NCI-H187 (cell line): ENCODE data around the gene CMTM8.

Experiments
- DNase-seq, 2 experiments: peaks; one replicate each; lab custom pipeline; 2025; lab: John Stamatoyannopoulos, UW

Gene CMTM8

DNA sequence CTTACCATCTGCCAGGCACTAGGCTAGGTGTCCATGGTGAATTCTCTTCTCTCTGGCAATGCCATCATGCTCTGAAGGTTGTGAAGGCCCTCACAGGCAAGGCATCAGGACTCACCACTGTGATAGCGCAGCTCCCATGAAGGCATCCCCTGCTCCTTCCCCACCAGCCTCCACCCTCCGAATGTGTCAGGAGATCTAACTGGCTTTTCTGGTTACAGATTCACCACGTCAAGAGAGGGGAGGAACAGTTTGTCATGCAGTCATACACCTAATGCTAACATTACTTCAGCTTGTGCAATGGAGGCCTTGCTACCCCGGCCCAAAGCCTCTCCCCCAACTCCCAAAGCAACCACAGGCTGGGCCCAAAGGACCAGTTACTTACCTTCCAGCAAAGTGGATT lies 8.9 kb upstream of the CMTM8 start:
- no peak for DNase-seq

DNA sequence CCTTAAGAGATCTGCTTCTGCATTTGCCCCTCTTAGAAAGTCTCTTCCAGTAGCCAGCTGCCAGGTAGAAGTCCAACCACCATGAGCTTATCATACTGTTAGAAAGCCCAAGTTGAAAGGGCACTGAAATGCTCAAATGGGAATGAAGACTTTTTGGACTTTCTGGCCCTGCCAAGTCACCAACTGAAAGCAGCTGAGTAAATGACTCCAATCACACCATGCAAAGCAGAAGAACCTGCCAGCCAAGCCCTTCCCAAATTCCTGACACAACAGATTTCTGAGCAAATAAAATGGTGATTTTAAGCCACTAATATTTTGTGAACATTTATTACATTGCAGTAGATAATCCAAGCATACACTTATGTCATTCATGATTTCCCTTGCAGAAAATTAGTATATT lies 2.1 kb upstream of the CMTM8 start:
- no peak for DNase-seq

DNA sequence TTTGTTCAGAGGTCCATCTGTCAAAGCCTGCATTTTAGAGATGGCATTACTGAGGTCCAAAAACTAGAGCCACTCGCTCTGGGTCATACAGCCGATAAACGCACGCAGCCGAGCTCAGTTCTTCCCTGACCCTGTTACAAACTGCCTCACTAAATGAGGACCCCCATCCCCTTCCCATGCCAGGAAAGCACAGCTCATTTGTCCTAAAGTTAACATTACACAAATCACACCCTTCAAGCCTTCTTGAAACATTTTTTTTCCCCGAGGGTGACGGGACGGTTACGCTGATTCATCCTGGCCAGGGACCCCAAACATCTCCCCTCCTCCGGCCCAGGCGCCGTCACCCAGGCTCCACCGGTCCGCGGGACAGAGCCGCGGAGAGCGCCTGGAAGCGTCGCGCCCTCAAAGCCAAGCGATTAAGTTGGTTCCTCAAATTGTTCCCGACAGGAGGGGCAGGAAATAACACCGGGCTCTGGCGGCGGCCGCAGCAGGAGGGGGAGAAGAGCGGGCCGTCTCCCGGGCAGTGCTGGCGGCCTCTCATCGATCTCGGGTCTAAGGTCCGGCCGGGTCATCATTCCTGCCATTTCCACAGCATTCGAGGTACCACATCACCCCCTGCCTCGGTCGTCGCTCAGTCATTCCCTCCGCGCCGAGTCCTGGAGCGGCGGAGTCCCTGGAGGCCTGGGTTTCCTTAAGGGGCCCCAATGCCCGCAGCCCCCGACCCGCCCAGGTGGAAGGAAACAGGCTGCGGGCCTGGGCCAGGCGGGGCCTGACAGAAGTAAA lies 619 bp upstream of the CMTM8 start:
- no peak for DNase-seq

DNA sequence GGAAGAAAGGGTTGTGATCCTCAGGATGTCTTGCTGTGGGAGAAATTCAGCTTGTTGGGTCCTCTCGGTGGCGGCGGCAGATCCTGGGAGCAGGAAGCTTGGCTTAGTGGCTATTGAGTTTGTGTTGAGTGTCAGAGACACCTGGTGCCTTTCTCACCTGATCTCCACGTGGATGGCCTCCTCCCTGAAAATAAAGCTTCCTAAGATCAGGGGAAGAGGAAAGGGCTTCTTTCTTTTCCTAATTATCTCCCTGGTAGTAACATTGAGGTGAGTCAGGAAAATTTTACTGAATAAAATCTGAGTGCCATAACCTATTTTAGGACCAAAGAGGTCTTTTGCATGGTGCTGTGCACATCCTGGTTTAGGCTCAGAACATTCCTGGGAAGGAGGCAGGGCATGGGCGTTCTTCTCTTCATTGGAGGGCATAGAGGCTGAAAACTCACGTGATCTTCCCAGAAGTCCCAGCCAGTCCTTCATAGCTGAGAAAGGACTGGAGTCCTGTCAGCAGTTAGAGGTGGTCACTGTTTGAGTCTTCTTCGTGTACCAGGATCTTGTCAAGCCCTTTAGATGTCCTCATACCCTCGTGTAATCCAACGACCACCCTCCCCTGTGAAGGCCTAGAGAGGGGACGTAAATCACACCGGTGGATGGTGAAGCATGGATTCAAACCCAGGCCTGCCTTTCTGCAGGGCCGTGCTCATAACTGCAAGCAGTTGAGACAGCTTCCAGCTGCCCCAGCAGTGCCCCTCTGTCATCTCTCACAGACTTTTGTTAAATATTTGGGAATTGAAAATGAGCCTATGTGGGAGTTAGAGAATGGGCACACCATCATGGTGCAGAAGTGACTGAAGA lies 1.1 kb downstream of the CMTM8 start:
- peak in 1 of 2 experiments; percentile 18 for DNase-seq

- DNase-seq, result no peak
These were observed 1.7 kb downstream of the CMTM8 start for GRCh38 chr3:32240159-32240545.

DNA sequence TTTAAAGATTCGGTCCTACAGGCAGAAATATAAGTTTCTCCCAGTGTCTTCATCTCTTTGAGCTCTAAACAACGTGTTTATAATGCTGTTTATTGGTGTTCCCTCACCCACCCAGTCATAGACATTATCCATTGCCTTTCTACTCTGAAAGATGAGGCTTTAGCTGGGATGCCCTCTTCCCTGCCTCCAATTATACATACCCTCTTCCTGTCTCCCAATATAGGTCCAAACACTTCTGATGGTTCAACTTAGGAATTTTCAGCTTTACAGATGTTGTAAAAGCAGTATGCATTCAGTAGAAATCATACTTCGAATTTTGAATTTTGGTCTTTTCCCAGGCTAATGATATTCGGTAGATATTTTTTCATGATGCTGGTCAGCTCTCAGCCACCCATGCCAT lies 2.6 kb downstream of the CMTM8 start:
- DNase-seq, result no peak

DNA sequence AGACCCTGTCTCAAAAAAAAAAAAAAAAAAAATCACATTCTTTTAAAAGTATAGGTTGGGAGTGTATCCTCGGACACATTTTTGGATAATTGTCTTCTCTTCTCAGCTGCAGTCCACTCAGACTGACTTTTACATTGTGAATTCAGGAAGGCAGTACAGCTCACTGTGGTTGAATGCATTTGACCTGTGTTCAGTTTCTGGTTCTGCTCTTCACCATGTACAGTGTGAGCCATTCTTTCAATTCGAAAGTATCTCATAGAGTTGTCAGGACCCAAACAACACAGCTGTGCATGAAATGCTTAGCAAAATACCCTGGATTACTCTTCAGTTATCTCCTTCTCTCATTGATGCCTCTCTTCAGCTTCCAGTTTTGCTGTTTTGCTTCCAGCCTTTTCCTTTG lies 5.0 kb downstream of the CMTM8 start:
- DNase-seq, result no peak

GRCh38 chr3:32245200-32245599 lies 6.7 kb downstream of the CMTM8 start:
- no peak for DNase-seq

- DNase-seq, result no peak
These were observed 7.7 kb downstream of the CMTM8 start for GRCh38 chr3:32246079-32246675.

- DNase-seq, result no peak
These were observed 10.8 kb downstream of the CMTM8 start for GRCh38 chr3:32249184-32249782.

- DNase-seq, result no peak
These were observed 15.8 kb downstream of the CMTM8 start for GRCh38 chr3:32254268-32254667.

GRCh38 chr3:32255345-32255744 lies 16.9 kb downstream of the CMTM8 start:
- no peak for DNase-seq

DNA sequence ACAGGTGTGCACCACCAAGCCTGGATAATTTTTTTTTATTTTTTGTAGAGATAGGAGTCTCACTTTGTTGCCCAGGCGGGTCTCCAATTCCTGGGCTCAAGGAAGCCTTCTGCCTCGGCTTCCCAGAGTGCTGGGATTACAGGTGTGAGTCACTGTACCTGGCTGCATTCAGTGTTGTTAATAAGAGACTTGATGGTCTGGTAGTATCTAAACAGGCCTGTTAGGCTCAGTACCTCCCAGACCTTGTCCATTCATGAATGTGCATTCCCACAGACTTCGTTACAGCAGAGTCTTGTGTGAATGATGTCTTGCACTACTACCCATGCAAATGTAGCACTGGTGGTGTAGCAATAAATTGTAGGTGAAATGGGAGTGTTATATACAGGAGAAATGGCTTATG lies 17.7 kb downstream of the CMTM8 start:
- no peak for DNase-seq

GRCh38 chr3:32257042-32257441 lies 18.6 kb downstream of the CMTM8 start:
- no peak for DNase-seq

DNA sequence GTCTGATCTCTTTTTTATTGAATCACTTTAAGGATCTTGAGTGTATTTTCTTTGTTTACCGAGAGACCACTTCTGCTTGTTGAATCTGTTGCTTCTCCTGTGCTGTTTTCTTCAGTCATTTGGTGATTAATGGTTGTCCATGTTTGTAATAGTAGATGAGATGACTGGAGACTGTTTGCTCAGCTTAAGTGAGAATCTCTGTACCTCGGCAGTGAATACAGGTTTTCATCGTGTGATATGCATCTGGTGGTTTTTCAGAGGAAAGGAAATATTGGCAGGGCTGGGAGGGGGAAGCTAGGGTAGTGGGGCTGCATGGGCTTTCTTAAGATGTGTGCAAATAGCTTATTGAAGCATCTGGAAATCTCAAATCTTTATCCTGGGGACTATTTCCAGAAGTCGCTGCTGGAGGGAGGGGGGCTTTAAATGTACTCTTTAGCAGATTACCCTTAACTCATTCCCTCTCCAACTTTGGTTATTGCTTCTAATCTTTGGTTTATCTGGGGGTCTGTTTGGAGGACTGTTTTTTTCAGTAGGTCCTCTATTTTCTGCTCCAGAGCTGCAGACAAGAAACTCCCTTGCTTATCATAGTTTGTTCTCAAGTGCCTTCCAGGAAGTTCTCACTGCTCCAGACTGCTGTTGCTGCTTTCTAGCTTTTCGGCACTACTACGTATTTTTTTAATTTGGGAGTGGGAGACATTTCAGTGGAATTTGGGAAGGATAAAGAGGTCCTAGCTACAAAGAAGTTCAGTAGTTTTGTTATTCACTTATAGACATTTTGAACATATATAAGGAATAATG lies 19.4 kb downstream of the CMTM8 start:
- no peak for DNase-seq

DNA sequence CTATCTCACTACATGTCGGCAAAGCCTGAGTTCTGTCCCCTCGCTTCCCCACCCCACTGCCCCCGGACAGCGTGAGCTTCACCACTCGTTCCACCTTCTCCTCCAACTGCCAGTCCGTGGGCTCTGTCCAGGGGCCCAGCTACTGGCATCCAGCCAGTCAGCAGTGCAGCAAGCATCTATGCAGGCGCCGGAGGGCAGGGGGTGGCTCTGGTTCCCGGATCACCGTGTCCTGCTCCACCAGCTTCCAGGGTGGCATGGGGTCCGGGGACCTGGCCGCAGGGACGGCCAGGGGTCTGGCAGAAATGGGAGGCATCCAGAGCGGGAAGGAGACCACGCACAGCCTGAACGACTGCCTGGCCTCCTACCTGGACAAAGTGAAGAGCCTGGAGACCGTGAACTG lies 20.4 kb downstream of the CMTM8 start:
- no peak for DNase-seq

DNA sequence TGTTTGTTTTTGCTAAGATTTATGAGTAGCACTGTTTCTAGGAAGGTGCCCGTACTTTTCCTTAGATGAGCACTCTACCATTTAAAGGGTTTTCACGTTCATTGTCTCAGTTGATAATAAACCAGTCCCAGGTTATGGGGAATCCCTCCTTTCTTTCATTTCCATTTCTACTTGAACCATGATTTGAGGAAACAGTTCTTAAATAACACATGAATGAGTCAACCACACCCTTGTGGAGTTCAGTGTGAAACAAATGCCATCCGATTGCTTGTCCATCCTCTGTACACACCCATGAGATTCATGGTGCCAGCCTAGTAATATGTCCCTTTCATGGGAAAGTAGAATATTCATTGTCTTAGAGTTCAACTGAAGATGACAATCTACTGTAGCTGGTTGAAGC lies 23.1 kb downstream of the CMTM8 start:
- DNase-seq, result no peak

GRCh38 chr3:32262201-32262600 lies 23.7 kb downstream of the CMTM8 start:
- DNase-seq, result no peak

- no peak for DNase-seq
These were observed 35.8 kb downstream of the CMTM8 start for GRCh38 chr3:32274306-32274705.

DNA sequence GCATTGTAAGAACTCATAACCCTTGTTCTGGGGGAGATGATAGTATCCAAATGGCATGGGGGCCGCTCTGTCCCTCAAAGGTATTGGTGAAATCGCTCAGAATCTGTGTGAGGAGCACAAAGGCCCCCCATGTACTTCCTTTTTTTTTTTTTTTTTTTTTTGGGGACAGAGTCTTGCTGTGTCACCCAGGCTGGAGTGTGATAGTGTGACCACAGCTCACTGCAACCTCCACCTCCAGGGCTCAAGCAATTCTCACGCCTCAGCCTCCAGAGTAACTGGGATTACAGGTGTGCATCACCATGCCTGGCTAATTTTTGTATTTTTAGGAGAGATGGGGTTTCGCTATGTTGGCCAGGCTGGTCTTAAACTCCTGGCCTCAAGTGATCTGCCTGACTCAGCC lies 37.0 kb downstream of the CMTM8 start:
- DNase-seq, result no peak

DNA sequence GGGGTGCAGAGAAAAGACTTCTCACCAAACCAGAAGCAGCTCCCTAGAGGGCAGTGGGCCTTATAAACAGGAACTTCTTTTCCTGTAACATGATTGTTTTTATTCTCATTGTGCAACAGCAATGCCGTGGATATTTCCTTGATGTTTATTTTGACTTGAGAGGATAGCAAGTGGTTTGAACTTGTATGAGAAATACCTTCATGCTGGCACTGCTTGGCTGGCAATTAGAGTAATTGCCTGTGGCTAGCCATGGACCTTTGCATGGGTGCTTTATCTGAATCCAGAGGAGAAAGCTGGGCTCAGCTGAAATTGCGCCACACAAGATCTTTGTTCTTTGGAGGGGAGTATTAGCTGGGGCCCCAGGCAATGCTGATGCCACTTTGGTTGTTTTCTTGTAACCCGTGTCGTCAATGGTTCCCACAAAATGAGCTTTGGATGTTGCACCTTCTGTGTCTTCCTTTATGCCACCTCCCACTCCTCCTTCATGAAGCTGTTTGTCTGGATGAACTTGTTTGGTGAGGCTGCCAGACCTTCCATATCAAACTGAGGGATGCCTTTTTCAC lies 37.9 kb downstream of the CMTM8 start:
- DNase-seq, result no peak
